BJ (cell line): ENCODE measurements around the gene LCN12. TPM values are rescaled to one million over a fixed set of nuclear protein-coding genes. Genes with fewer than 3 reads are reported as not detected.

Source experiments
- CTCF ChIA-PET: fragments of 350-600 bp; formaldehyde crosslinking; extraction: SDS; loops from one replicate; lab custom pipeline; 2021; ENCODE audit warnings: antibody characterized with exemption, inconsistent platforms; lab: Yijun Ruan, JAX
- POLR2A ChIA-PET: fragments of 300-600 bp; sonication (Branson Sonifier 250); formaldehyde crosslinking; extraction: SDS; loops from one replicate; lab custom pipeline; 2021; ENCODE audit warnings: antibody characterized with exemption; lab: Charles Lee
- DNase-seq: peaks from one replicate; pipeline ENCODE4 v3.0.0-alpha.2; 2011; ENCODE audit warnings: low read depth
- H3K27me3 ChIP-seq: 2 replicates; pipeline ENCODE4 v1.6.0; 2011; ENCODE audit warnings: low read length; ENCODE audit not compliant: control insufficient read depth, insufficient read depth
- H3K36me3 ChIP-seq: 2 replicates; pipeline ENCODE4 v1.5.1; 2011; ENCODE audit warnings: low read length; ENCODE audit not compliant: control insufficient read depth, insufficient read depth
- H3K4me3 ChIP-seq: 2 replicates; pipeline ENCODE4 v1.5.1; 2011; ENCODE audit warnings: low read depth, mild to moderate bottlenecking, control low read depth, low read length
- CTCF ChIP-seq: IDR thresholded peaks from 2 replicates; pipeline ENCODE4 v1.5.1; 2011; ENCODE audit warnings: low read depth, mild to moderate bottlenecking, control low read depth, inconsistent platforms, low read length, moderate library complexity; ENCODE audit not compliant: insufficient read depth
- polyA plus RNA-seq: library from polyadenylated mRNA; depleted of rRNA; stranded (reverse); fragments of >200 nt; gene quantifications from 2 replicates; pipeline ENCODE4 v1.2.3, GENCODE V29; 2011

Gene LCN12
- polyA plus RNA-seq, 1 experiment = 0.36 TPM

GRCh38 chr9:136952876-136953770 is 1.1 kb downstream of the LCN12 start:
- no peaks in the 10 kb centered on the region for H3K27me3 ChIP-seq
- CTCF ChIA-PET = no interaction called here
- no peak overlapping the region for H3K4me3 ChIP-seq
- POLR2A ChIA-PET = no interaction called here
- no peak for DNase-seq
- H3K36me3 ChIP-seq = no peaks in the 10 kb centered on the region
- TF ChIP-seq CTCF = no peak

DNA sequence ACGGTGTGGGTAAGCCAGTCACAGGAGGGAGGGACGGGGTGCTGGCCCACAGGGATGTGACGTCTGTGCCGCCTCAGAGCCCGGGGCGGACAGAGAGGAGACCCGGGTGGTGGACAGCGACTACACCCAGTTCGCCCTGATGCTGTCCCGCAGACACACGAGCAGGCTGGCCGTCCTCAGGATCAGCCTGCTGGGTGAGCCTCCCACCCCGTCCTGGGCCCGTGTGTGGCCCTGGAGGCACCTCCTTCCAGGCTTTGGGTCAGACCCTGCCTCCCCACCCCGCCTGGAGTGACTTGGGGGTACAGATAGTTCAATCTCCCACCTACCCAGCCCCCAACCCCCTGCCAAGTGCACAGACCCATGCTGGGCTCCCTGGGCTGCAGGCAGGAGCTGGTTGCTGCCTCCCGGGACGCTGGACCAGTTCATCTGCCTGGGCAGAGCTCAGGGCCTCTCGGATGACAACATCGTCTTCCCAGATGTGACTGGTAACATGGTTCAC is 1.7 kb downstream of the LCN12 start:
- CTCF ChIA-PET = interaction anchor here (1.0 kb wide), 1 partner anchor 10 kb away, joined by 3 read pairs; the partner anchor contains the start of gene FBXW5

DNA sequence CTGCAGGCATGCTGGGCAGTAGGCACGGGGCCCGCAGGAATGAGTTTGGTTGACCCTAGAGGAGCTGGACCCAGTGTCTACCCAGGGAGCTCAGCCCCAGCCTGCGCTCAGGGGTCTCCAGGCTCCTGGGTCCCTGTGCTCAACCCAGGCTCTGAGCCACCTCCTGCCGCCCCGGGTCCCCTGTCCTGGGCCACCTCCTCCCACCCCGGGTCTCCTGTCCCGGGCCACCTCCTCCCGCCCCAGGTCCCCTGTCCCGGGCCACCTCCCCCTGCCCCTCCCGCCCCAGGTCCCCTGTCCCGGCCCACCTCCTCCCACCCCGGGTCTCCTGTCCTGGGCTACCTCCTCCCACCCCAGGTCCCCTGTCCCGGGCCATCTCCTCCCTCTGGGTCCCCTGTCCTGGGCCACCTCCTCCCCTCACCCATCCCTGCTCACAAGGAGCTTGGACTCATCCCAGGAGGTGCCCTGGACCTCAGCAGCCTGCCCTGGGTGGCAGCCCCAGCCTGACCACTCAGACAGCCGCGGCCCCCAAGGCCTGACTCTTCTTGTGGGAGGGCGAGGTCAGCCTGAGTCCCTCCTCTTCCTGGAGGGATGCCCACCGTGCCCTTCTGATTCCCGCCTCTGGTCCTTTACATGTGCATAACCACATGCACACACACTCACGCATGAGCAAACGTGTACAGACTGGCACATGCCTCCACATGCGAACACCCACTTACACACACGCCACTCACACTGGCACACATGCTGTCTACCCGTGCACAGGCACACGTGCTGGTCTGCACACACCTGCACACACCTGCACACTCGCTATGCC is 2.4 kb downstream of the LCN12 start:
- Histone ChIP-seq H3K36me3 (no peaks in the 10 kb centered on the region), H3K4me3 (no peak overlapping the region), H3K27me3 (no peaks in the 10 kb centered on the region)
- CTCF ChIA-PET = interaction anchor here (1.0 kb wide), 1 partner anchor 10 kb away, joined by 3 read pairs; the partner anchor contains the start of gene FBXW5
- no peak for TF ChIP-seq CTCF
- DNase-seq = no peak
- POLR2A ChIA-PET = no interaction called here

More for the DNA sequence above, 1.7 kb downstream of the LCN12 start:
- no peak overlapping the region for H3K4me3 ChIP-seq
- POLR2A ChIA-PET = no interaction called here
- no peak for DNase-seq
- TF ChIP-seq CTCF = no peak
- H3K36me3 ChIP-seq = no peaks in the 10 kb centered on the region
- H3K27me3 ChIP-seq = no peaks in the 10 kb centered on the region

- no peak for TF ChIP-seq CTCF
- no peaks in the 10 kb centered on the region for H3K27me3 ChIP-seq
- ChIA-PET CTCF (no interaction called here), POLR2A (no interaction called here)
- no peak for DNase-seq
- no peak overlapping the region for H3K4me3 ChIP-seq
- no peaks in the 10 kb centered on the region for H3K36me3 ChIP-seq
Observed at GRCh38 chr9:136955202-136955942, 3.3 kb downstream of the LCN12 start.
